Peyer's patch (tissue), 4 donors: ENCODE results near the gene MRPL43.

Source experiments
- CTCF ChIP-seq, 6 experiments: fragments of 450-650 bp in 4 of 6; fragments of 200-600 bp in 2 of 6; sonication (generic) in 1 of 6; IDR thresholded peaks; one replicate each; pipeline ENCODE4 v1.5.1; 2017 to 2019; ENCODE audit warnings: antibody characterized with exemption in 6 of 6, mild to moderate bottlenecking in 3 of 6, moderate library complexity in 1 of 6
- POLR2A ChIP-seq, 2 donors: fragments of 450-650 bp; IDR thresholded peaks; one replicate each; pipeline ENCODE4 v1.5.1; 2017; ENCODE audit warnings: antibody characterized with exemption in 2 of 2, mild to moderate bottlenecking in 2 of 2, moderate library complexity in 2 of 2

DNA sequence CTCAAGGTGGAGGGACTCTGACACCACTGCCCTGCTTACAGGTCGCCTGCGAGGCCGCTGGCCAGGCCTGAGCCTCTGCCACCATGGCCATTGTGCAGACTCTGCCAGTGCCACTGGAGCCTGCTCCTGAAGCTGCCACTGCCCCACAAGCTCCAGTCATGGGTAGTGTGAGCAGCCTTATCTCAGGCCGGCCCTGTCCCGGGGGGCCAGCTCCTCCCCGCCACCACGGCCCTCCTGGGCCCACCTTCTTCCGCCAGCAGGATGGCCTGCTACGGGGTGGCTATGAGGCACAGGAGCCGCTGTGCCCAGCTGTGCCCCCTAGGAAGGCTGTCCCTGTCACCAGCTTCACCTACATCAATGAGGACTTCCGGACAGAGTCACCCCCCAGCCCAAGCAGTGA lies 15.2 kb upstream of the MRPL43 start:
- TF ChIP-seq CTCF (IDR thresholded peaks at IDR 0.05) (no peak), POLR2A (IDR thresholded peaks at IDR 0.05) (no peak)
